ENCODE results near the gene CDC23.

The CDC23 gene

GRCh38 chr5:138245717-138246116, 32.6 kb upstream of the CDC23 start:
- H3K4me1 ChIP-seq (ENCODE audit: control insufficient read depth, low read length) = peaks cover 5% of the 10 kb centered on the region; the same call in 1 of the 2 replicates
- H3K9me2 ChIP-seq (replicated peaks; ENCODE audit: control insufficient read depth, low read length) = no peaks in the 10 kb centered on the region
- peaks cover 33% of the 10 kb centered on the region for H3K27me3 ChIP-seq (ENCODE audit: control insufficient read depth, low read length)
- H3K4me3 ChIP-seq (ENCODE audit: low read length) = no peak overlapping the region
- H3K27ac ChIP-seq (ENCODE audit: low read depth, low read length) = no peak overlapping the region
- TF ChIP-seq EZH2phosphoT487 (IDR thresholded peaks at IDR 0.05; ENCODE audit: borderline replicate concordance, low read length) = no peak
- no peak for TF ChIP-seq CTCF (IDR thresholded peaks at IDR 0.05; ENCODE audit: low read depth, low read length, poor library complexity, severe bottlenecking)
- H3K79me2 ChIP-seq (ENCODE audit: control insufficient read depth, low read length) = no peaks in the 10 kb centered on the region
- H3K4me2 ChIP-seq (ENCODE audit: low read length) = no peak overlapping the region
- H3K9me3 ChIP-seq (ENCODE audit: control insufficient read depth, insufficient read depth, low read length) = no peaks in the 10 kb centered on the region
- no peaks in the 10 kb centered on the region for H3K36me3 ChIP-seq (ENCODE audit: control insufficient read depth, low read length)
- no peaks in the 10 kb centered on the region for H4K20me1 ChIP-seq (ENCODE audit: control insufficient read depth, insufficient read depth, low read depth, low read length)
- no peaks in the 10 kb centered on the region for H3F3A ChIP-seq (ENCODE audit: control insufficient read depth, insufficient read depth)

DNA sequence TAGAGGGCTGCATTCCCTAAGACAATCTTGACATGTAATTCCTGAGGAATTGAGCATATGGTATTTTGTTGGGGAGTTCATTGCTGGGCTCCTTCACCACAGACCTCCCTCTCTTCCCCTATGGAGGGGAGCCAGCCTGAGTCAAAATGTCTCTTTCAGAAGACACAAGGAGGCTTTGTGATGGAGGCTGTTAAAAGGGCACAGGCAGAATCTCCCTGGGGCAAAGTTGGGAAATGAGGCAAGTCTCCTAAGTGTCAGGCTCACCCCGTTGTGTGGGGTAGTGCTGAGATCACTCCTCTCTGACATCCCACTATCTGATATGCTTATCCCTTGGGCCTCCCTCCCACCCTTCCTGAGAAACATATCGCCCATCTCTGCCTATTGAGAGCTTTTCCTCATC, 30.7 kb upstream of the CDC23 start:
- peaks cover 6% of the 10 kb centered on the region; the same call in 1 of the 2 replicates for H3K4me1 ChIP-seq (ENCODE audit: control insufficient read depth, low read length)
- no peak overlapping the region for H3K4me3 ChIP-seq (ENCODE audit: low read length)
- H3K36me3 ChIP-seq (ENCODE audit: control insufficient read depth, low read length) = no peaks in the 10 kb centered on the region
- H3K27ac ChIP-seq (ENCODE audit: low read depth, low read length) = no peak overlapping the region
- no peak overlapping the region for H3K4me2 ChIP-seq (ENCODE audit: low read length)
- no peaks in the 10 kb centered on the region for H3K9me2 ChIP-seq (replicated peaks; ENCODE audit: control insufficient read depth, low read length)
- no peaks in the 10 kb centered on the region for H3F3A ChIP-seq (ENCODE audit: control insufficient read depth, insufficient read depth)
- H4K20me1 ChIP-seq (ENCODE audit: control insufficient read depth, insufficient read depth, low read depth, low read length) = no peaks in the 10 kb centered on the region
- no peaks in the 10 kb centered on the region for H3K79me2 ChIP-seq (ENCODE audit: control insufficient read depth, low read length)
- no peaks in the 10 kb centered on the region for H3K9me3 ChIP-seq (ENCODE audit: control insufficient read depth, insufficient read depth, low read length)
- TF ChIP-seq EZH2phosphoT487 (IDR thresholded peaks at IDR 0.05; ENCODE audit: borderline replicate concordance, low read length) (no peak), CTCF (IDR thresholded peaks at IDR 0.05; ENCODE audit: low read depth, low read length, poor library complexity, severe bottlenecking) (no peak)
- H3K27me3 ChIP-seq (ENCODE audit: control insufficient read depth, low read length) = peaks cover 45% of the 10 kb centered on the region

GRCh38 chr5:138241688-138242571, 28.8 kb upstream of the CDC23 start:
- no peaks in the 10 kb centered on the region for H3F3A ChIP-seq (ENCODE audit: control insufficient read depth, insufficient read depth)
- peak; percentile 76; the same call in 1 of the 2 replicates for TF ChIP-seq EZH2phosphoT487 (IDR thresholded peaks at IDR 0.05; ENCODE audit: borderline replicate concordance, low read length)
- TF ChIP-seq CTCF (IDR thresholded peaks at IDR 0.05; ENCODE audit: low read depth, low read length, poor library complexity, severe bottlenecking) = no peak
- H4K20me1 ChIP-seq (ENCODE audit: control insufficient read depth, insufficient read depth, low read depth, low read length) = no peaks in the 10 kb centered on the region
- no peaks in the 10 kb centered on the region for H3K9me2 ChIP-seq (replicated peaks; ENCODE audit: control insufficient read depth, low read length)
- no peaks in the 10 kb centered on the region for H3K79me2 ChIP-seq (ENCODE audit: control insufficient read depth, low read length)
- peaks cover 45% of the 10 kb centered on the region for H3K27me3 ChIP-seq (ENCODE audit: control insufficient read depth, low read length)
- no peaks in the 10 kb centered on the region for H3K36me3 ChIP-seq (ENCODE audit: control insufficient read depth, low read length)
- no peak overlapping the region for H3K27ac ChIP-seq (ENCODE audit: low read depth, low read length)
- H3K9me3 ChIP-seq (ENCODE audit: control insufficient read depth, insufficient read depth, low read length) = no peaks in the 10 kb centered on the region
- H3K4me1 ChIP-seq (ENCODE audit: control insufficient read depth, low read length) = peaks cover 6% of the 10 kb centered on the region; the same call in 1 of the 2 replicates
- H3K4me2 ChIP-seq (ENCODE audit: low read length) = peak overlapping the region; percentile 48
- H3K4me3 ChIP-seq (ENCODE audit: low read length) = peak overlapping the region; percentile 27

Data from DOHH2 (cell line).